ENCODE measurements around the gene IFIT1B. TPM values are rescaled to one million over a fixed set of nuclear protein-coding genes. Genes with fewer than 3 reads are reported as not detected.

The IFIT1B gene
- total and polyA plus RNA-seq, 5 donors = not detected

GRCh38 chr10:89339875-89340274 is 38.0 kb upstream of the IFIT1B start:
- H3K27ac ChIP-seq (ENCODE audit: low read length) = no peak overlapping the region
- 90% methylated on average over 4 of the region's 4 CpGs for WGBS
- H3K4me1 ChIP-seq (ENCODE audit: control insufficient read depth, insufficient read depth, low read length) = peaks cover 6% of the 10 kb centered on the region
- no peaks in the 10 kb centered on the region for H3K27me3 ChIP-seq (ENCODE audit: control insufficient read depth, insufficient read depth)
- no peak for ATAC-seq
- intact Hi-C loops (cut with DNase I) = no loop called here
- no peak overlapping the region for H3K4me3 ChIP-seq (ENCODE audit: low read length)
- no peaks in the 10 kb centered on the region for H3K9me3 ChIP-seq (ENCODE audit: control insufficient read depth, low read length)
- no peak for DNase-seq

- H3K27me3 ChIP-seq (ENCODE audit: control insufficient read depth, insufficient read depth) = no peaks in the 10 kb centered on the region
- no peak overlapping the region for H3K4me3 ChIP-seq (ENCODE audit: low read length)
- intact Hi-C loops (cut with DNase I) = no loop called here
- H3K9me3 ChIP-seq (ENCODE audit: control insufficient read depth, low read length) = no peaks in the 10 kb centered on the region
- H3K27ac ChIP-seq (ENCODE audit: low read length) = no peak overlapping the region
- WGBS = 95% methylated on average over 3 of the region's 3 CpGs
- DNase-seq (no peak), ATAC-seq (no peak)
- peaks cover 8% of the 10 kb centered on the region for H3K4me1 ChIP-seq (ENCODE audit: control insufficient read depth, insufficient read depth, low read length)
These were observed 36.2 kb upstream of the IFIT1B start for GRCh38 chr10:89341649-89342048.

- DNase-seq (peak; percentile 63 to 79 (median 73)), ATAC-seq (peak; percentile 53 to 59)
- intact Hi-C loops (cut with DNase I) = no loop called here
- Histone ChIP-seq H3K27ac (ENCODE audit: low read length) (no peak overlapping the region), H3K4me1 (ENCODE audit: control insufficient read depth, insufficient read depth, low read length) (peaks cover 8% of the 10 kb centered on the region), H3K27me3 (ENCODE audit: control insufficient read depth, insufficient read depth) (no peaks in the 10 kb centered on the region), H3K4me3 (ENCODE audit: low read length) (no peak overlapping the region), H3K9me3 (ENCODE audit: control insufficient read depth, low read length) (no peaks in the 10 kb centered on the region)
- WGBS = 50% methylated on average over 3 of the region's 3 CpGs
These were observed 35.5 kb upstream of the IFIT1B start for GRCh38 chr10:89342206-89342958.

- 79% methylated on average over 5 of the region's 5 CpGs for WGBS
- Histone ChIP-seq H3K27ac (ENCODE audit: low read length) (peak overlapping the region; percentile 48), H3K4me3 (ENCODE audit: low read length) (no peak overlapping the region), H3K4me1 (ENCODE audit: control insufficient read depth, insufficient read depth, low read length) (peaks cover 11% of the 10 kb centered on the region), H3K27me3 (ENCODE audit: control insufficient read depth, insufficient read depth) (no peaks in the 10 kb centered on the region), H3K9me3 (ENCODE audit: control insufficient read depth, low read length) (no peaks in the 10 kb centered on the region)
- no peak for ATAC-seq
- intact Hi-C loops (cut with DNase I) = no loop called here
- no peak for DNase-seq
These were observed 34.6 kb upstream of the IFIT1B start for GRCh38 chr10:89343089-89343767.

GRCh38 chr10:89344156-89344555 is 33.7 kb upstream of the IFIT1B start:
- WGBS = 53% methylated on average over 2 of the region's 2 CpGs
- DNase-seq (no peak), ATAC-seq (no peak)
- Histone ChIP-seq H3K4me3 (ENCODE audit: low read length) (no peak overlapping the region), H3K27ac (ENCODE audit: low read length) (no peak overlapping the region), H3K9me3 (ENCODE audit: control insufficient read depth, low read length) (no peaks in the 10 kb centered on the region), H3K27me3 (ENCODE audit: control insufficient read depth, insufficient read depth) (no peaks in the 10 kb centered on the region), H3K4me1 (ENCODE audit: control insufficient read depth, insufficient read depth, low read length) (peaks cover 16% of the 10 kb centered on the region)
- intact Hi-C loops (cut with DNase I) = no loop called here

GRCh38 chr10:89345367-89346000 is 32.4 kb upstream of the IFIT1B start:
- no peak overlapping the region for H3K27ac ChIP-seq (ENCODE audit: low read length)

GRCh38 chr10:89346405-89347254 is 31.2 kb upstream of the IFIT1B start:
- Histone ChIP-seq H3K4me3 (ENCODE audit: low read length) (no peak overlapping the region), H3K9me3 (ENCODE audit: control insufficient read depth, low read length) (no peaks in the 10 kb centered on the region), H3K27ac (ENCODE audit: low read length) (peak overlapping the region; percentile 73), H3K27me3 (ENCODE audit: control insufficient read depth, insufficient read depth) (no peaks in the 10 kb centered on the region), H3K4me1 (ENCODE audit: control insufficient read depth, insufficient read depth, low read length) (peaks cover 16% of the 10 kb centered on the region)
- WGBS = 52% methylated on average over 4 of the region's 4 CpGs
- intact Hi-C loops (cut with DNase I) = no loop called here
- DNase-seq (no peak), ATAC-seq (peak; percentile 37 to 60)

More at GRCh38 chr10:89345367-89346000, 32.4 kb upstream of the IFIT1B start:
- no peak overlapping the region for H3K4me3 ChIP-seq (ENCODE audit: low read length)
- intact Hi-C loops (cut with DNase I) = no loop called here
- WGBS = 89% methylated on average over 4 of the region's 4 CpGs
- peaks cover 16% of the 10 kb centered on the region for H3K4me1 ChIP-seq (ENCODE audit: control insufficient read depth, insufficient read depth, low read length)
- DNase-seq = no peak
- no peaks in the 10 kb centered on the region for H3K9me3 ChIP-seq (ENCODE audit: control insufficient read depth, low read length)
- no peaks in the 10 kb centered on the region for H3K27me3 ChIP-seq (ENCODE audit: control insufficient read depth, insufficient read depth)
- no peak for ATAC-seq

GRCh38 chr10:89347701-89348457 is 30.0 kb upstream of the IFIT1B start:
- intact Hi-C loops (cut with DNase I) = no loop called here
- peak; percentile 10 to 55 for ATAC-seq
- Histone ChIP-seq H3K9me3 (ENCODE audit: control insufficient read depth, low read length) (no peaks in the 10 kb centered on the region), H3K27ac (ENCODE audit: low read length) (peak overlapping the region; percentile 86), H3K4me1 (ENCODE audit: control insufficient read depth, insufficient read depth, low read length) (peaks cover 19% of the 10 kb centered on the region), H3K27me3 (ENCODE audit: control insufficient read depth, insufficient read depth) (no peaks in the 10 kb centered on the region), H3K4me3 (ENCODE audit: low read length) (no peak overlapping the region)
- WGBS = 46% methylated on average over 7 of the region's 7 CpGs
- peak in 1 of 3 donors; percentile 40 for DNase-seq

- WGBS = 33% methylated on average over 5 of the region's 5 CpGs
- Histone ChIP-seq H3K27me3 (ENCODE audit: control insufficient read depth, insufficient read depth) (no peaks in the 10 kb centered on the region), H3K4me3 (ENCODE audit: low read length) (no peak overlapping the region), H3K9me3 (ENCODE audit: control insufficient read depth, low read length) (no peaks in the 10 kb centered on the region), H3K27ac (ENCODE audit: low read length) (peak overlapping the region; percentile 70), H3K4me1 (ENCODE audit: control insufficient read depth, insufficient read depth, low read length) (peaks cover 19% of the 10 kb centered on the region)
- intact Hi-C loops (cut with DNase I) = no loop called here
- no peak for DNase-seq
- ATAC-seq = no peak
These were observed 29.4 kb upstream of the IFIT1B start for GRCh38 chr10:89348481-89348880.

- Histone ChIP-seq H3K4me1 (ENCODE audit: control insufficient read depth, insufficient read depth, low read length) (peaks cover 19% of the 10 kb centered on the region), H3K27me3 (ENCODE audit: control insufficient read depth, insufficient read depth) (no peaks in the 10 kb centered on the region), H3K9me3 (ENCODE audit: control insufficient read depth, low read length) (no peaks in the 10 kb centered on the region), H3K4me3 (ENCODE audit: low read length) (no peak overlapping the region), H3K27ac (ENCODE audit: low read length) (no peak overlapping the region)
- 28% methylated on average over 2 of the region's 2 CpGs for WGBS
- no peak for ATAC-seq
- intact Hi-C loops (cut with DNase I) = no loop called here
- DNase-seq = no peak
These were observed 28.9 kb upstream of the IFIT1B start for GRCh38 chr10:89348975-89349374.

Measured in right cardiac atrium (tissue), 5 donors.